HG02840 (cell line): Measurements from ENCODE around the gene CDC42BPB.

Experiments
- ATAC-seq: cut with Tn5 transposase; IDR thresholded peaks from one replicate; pipeline ENCODE4 v1.9.1; 2021; ENCODE audit warnings: mild to moderate bottlenecking, moderate library complexity, moderate number of reproducible peaks; ENCODE audit not compliant: unreplicated experiment, low FRiP score

Gene CDC42BPB

DNA sequence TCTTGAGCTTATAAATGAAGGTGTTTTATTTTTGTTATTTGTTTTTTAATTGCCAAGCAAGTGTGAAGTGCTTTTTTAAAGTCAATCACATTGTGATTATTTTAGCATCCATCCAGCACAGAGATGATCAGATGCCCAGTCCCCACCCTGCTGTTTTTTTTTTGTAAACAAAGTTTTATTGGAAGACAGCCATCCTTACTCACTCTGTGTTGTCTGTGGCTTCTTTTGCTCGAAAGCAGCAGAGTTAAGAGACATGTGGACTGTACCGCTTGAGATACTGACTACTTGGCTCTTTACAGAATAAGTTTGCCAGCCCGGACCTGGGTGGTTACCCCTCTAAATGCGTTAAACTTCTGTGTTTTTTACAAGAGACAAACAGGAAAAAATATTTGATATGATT is 165.8 kb downstream of the CDC42BPB start:
- ATAC-seq = no peak

DNA sequence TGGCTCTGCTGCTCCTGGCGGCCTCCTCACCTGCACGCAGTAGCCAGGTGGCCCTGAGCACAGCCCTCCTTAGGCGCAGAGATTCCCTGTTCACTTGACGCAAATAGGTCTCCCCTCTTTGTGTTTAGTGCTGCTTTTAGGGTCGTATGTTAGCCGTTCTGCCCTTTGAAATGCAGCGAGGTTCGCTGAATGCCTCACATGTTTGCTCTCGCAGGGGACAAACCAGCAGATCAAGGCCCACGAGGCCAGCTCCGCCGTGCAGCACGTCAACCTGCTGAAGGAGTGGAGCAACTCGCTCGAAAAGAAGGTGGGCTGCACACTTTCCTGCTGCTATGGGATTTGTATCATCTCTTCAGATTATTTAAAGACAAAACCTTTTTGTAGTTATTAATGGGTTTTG is 166.2 kb downstream of the CDC42BPB start:
- no peak for ATAC-seq

DNA sequence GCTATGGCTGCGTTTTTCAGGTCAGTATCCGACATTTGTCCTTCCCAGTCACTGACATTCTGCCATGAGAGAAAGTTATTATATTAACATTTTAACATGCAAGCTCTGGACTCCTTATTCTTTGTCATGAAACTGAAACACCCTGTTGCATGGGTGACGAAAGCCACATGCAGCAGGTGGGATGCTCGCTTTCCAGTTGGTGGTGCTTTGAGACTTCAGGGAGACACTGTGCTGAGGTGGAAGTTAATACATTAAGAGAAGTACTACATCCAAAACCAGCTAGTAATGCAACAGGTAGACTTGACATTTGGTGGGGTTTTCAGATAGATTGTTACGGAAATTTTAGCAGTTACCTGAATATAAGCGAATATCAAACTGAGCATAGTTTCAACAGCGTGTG is 167.7 kb downstream of the CDC42BPB start:
- no peak for ATAC-seq

DNA sequence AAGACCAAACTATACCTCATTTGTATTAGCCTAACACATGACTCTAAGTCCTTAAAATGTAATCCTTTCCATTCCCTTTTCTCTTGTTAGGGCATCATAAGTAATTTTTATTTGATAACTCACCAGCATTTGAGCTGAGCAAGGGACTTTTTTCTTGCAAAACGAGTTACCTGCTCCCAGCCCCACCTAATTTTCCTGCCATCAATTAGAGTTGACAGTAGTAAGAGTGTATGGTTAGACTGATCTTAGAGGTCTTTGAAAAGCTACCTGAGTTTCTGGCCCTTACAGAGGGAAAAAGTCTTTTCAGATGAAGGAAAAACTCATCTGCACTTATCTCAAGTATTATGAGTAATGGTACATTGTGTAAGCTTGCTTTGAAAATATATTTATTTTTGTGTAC is 168.6 kb downstream of the CDC42BPB start:
- no peak for ATAC-seq

DNA sequence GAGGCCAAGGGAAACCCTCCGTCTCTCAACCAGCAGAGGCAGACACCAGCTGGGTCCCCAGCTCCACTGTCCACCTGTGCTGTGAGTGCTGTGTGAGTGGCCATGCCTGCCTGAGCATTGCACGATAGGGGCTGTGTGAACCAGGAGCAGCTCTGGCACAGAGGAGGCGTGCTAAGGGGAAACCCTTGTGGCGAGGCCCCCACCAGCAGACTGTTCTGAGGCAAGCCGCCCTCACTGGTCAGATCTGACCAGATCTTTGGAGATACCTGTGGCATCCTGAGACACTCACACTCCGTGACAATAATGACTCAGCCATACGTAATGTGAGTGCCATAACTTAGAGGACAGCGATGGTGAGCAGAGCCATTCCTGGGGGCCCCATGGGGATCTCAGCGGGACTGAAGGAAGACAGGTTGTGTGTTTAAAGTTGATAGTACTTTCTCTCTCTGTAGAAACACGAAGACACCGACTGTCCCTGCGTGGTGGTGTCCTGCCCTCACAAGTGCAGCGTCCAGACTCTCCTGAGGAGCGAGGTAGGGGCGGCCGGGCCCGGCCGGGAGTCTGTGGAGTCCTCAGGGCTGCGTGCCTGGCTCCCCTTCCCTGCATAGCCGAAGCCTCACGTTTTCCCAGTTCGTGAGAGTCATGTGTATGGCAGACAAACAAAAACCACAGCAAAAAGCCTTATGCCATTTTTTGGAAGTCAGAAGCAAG is 171.5 kb downstream of the CDC42BPB start:
- no peak for ATAC-seq

DNA sequence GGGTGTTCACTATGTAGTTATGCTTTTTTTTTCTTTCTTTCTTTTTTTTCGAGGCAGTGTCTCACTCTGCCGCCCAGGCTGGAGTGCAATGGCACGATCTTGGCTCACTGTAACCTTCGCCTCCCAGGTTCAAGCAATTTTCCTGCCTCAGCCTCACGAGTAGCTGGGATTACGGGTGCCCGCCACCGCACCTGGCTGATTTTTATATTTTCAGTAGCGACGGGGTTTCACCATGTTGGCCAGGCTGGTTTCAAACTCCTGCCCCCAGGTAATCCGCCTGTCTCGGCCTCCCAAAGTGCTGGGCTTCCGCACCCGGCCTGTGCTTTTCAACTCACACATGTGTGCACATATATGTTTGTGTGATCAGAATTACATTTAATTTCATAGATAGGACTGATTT is 173.8 kb downstream of the CDC42BPB start:
- ATAC-seq = no peak

DNA sequence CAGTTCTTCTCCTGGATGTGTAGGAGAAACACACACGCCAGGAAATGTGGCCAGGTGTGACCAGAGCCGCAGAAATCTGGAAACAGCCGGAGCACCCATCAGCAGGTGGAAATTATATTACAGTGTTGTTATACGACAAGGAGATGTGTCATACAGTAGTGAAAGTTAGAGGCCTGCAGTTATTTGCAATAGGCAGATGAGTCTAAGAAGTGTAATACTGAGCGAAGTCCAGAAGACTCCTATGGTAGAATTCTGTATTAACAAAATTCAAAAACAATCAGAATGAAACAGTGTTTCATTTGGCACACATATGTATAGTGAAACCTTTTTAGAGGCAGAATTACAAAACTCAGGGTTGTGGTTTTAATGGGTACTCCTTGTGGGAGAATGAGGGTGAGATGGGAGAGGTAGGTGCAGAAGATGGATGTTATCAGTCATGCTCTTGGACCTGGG is 174.2 kb downstream of the CDC42BPB start:
- no peak for ATAC-seq
